ENCODE results near the gene CACNA1F.

GRCh38 chrX:49250578-49250977 lies 17.4 kb upstream of the CACNA1F start:
- TF ChIP-seq, protein P1, sequence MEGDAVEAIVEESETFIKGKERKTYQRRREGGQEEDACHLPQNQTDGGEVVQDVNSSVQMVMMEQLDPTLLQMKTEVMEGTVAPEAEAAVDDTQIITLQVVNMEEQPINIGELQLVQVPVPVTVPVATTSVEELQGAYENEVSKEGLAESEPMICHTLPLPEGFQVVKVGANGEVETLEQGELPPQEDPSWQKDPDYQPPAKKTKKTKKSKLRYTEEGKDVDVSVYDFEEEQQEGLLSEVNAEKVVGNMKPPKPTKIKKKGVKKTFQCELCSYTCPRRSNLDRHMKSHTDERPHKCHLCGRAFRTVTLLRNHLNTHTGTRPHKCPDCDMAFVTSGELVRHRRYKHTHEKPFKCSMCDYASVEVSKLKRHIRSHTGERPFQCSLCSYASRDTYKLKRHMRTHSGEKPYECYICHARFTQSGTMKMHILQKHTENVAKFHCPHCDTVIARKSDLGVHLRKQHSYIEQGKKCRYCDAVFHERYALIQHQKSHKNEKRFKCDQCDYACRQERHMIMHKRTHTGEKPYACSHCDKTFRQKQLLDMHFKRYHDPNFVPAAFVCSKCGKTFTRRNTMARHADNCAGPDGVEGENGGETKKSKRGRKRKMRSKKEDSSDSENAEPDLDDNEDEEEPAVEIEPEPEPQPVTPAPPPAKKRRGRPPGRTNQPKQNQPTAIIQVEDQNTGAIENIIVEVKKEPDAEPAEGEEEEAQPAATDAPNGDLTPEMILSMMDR (IDR thresholded peaks at IDR 0.05; ENCODE audit: low read length), result no peak
- no peak for TF ChIP-seq EZH2 (optimal IDR thresholded peaks at IDR 0.05; ENCODE audit: low read depth, low read length)

Measured in MM.1S (cell line).